Stimulated activated CD4-positive, alpha-beta T cell treated with anti-CD3 and anti-CD28 coated beads, Interleukin-4, amount 100 ng/mL, for 1 hour (primary cell): Measurements from ENCODE around the gene FTO.

Source experiments
- DNase-seq: peaks from one replicate; pipeline ENCODE4 v3.0.0-alpha.2; 2020

FTO gene

GRCh38 chr16:53908731-53909130 is 204.8 kb downstream of the FTO start:
- DNase-seq = no peak

DNA sequence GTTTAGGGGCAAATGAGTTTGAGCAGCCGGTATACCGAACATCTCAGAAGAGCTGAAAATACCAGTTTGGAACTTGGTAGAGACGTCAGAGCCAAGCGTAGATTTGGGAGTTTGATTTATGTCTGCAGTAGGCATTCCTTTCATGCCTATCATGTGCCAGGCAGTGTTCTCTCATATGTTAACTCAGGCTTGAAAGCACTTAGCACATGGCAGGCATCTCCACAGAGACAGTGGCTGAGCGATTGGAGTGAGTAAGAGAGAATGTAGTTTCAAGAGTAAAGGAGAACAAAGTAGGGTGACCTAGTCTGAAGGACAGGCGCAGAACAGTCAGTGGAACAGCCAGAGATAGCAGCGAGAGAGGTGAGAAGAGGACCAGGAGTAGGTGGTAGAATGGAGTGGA is 207.0 kb downstream of the FTO start:
- no peak for DNase-seq

- no peak for DNase-seq
Measured at GRCh38 chr16:53911513-53911912, 207.6 kb downstream of the FTO start.

GRCh38 chr16:53912155-53912554 is 208.2 kb downstream of the FTO start:
- no peak for DNase-seq

- DNase-seq = no peak
Measured at GRCh38 chr16:53913099-53913870, 209.3 kb downstream of the FTO start.

DNA sequence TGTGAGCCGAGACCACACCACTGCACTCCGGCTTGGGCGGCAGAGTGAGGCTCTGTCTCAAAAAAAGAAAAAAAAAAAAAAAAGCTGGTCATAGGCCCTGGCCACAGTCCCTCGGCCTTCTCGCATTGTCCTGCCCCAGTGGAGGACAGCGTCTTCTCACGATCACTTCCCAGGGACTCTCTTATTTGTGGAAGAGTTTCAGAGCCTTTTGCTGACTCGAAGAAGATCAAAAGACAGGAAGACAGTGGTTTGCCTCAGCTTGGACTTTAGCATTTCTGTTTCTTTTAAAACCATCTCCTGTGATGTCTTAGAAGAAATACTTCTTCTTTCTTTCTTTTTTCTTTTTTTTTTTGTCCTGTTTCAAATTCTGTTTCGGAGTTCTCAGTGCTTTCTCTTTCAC is 210.0 kb downstream of the FTO start:
- DNase-seq = no peak

GRCh38 chr16:53914736-53915135 is 210.8 kb downstream of the FTO start:
- no peak for DNase-seq

DNA sequence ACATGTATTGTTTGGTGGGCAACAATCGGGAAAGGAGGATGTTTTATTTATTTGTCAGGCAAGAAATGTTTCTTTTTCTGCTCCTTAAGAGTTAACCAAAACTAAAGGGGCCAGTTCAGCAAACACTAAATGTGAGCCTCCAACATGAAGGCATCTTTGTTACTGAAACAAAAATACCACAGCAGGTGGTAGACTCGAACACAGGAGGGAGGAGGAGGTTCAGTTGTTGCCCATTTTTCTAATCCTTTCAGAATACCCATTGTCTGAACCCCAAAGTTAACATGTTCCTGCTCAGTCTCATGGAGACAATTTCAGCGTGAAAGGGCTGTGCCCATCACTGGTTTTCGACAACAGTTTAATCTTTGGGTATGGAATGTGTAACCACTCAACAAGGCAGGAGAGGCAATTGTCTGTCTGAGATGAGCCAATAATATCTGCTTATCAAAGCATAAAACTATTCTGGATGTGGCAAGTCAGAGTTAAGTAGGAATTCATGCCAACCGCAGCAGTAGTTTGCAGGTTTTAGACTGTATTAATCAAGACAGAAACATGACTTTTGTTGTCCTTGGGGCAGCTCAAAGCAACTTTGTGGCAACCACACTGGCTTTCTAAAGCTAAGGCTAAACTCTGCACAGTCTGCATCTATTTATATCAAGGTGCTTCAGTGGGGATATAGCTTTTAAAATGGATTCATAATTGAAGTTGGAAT is 211.7 kb downstream of the FTO start:
- no peak for DNase-seq

- no peak for DNase-seq
Measured at GRCh38 chr16:53920988-53921387, 217.0 kb downstream of the FTO start.

DNA sequence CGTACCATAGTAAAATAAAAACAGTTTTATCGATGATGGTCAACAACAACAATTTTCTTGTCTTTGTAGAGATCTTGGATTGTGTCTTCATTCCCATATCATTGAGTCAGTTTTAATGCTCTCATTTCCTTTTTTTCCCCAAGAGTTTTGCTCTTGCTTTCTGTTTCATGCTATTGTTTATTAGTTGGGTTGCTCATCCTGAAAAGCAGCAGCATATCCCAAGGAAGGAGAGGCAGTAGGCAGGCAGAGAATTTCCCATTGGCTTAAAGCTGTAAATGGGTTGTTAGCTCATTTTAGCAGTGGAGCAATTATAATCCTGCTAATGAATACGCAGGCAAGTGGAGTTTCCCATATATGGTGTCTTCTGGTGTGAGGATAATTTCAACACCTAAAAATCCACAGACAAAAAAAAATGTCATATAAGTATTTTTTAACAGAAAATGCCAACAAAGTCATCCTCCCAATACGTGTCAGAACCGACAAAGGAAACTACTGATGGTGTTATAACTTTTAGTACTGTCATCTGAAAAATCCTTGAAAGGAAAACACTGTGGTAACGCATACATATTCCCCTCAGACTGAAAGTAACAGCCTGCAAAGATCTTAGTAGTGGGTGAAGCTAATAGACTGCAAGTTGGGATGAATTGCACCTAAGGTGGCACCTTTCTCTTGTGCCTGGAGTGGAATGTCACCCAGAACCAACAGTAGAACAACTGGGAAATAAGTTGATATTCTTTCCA is 218.3 kb downstream of the FTO start:
- no peak for DNase-seq

DNA sequence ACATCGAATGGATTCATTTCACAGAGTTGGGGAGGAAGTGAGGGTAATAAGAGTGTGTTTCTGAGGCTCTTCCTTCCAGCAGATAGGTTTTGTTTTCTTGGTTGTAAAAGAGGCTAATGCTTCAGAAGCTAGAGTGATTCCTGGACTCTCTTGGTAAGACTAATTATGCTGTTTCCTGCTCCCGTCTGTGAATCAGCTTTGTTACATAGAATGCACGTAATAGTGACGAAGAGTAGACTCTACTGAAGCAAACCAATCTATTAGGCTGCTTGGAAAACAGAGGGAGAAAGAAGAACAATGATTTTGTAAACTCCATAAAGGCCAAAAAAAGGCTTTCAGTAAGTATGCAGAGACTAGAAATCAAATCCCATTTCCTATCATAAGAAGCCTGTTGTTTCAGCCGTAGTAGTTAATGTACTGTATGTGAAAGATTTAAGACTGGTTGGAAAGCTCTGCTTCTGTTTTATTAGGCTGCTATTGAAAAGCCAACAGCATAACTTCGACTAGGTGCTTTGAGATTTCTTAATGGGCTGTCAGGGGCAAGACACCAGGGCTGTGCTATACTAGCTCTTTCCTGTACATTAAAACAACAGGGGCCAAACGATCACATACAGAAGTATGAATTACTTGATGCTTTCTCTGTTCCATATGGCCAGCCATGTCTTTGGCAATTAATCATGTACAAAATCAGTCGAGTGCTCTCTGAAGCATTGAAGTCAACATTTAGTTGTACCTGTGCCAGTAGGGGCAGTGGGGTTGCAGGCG is 219.0 kb downstream of the FTO start:
- no peak for DNase-seq

DNA sequence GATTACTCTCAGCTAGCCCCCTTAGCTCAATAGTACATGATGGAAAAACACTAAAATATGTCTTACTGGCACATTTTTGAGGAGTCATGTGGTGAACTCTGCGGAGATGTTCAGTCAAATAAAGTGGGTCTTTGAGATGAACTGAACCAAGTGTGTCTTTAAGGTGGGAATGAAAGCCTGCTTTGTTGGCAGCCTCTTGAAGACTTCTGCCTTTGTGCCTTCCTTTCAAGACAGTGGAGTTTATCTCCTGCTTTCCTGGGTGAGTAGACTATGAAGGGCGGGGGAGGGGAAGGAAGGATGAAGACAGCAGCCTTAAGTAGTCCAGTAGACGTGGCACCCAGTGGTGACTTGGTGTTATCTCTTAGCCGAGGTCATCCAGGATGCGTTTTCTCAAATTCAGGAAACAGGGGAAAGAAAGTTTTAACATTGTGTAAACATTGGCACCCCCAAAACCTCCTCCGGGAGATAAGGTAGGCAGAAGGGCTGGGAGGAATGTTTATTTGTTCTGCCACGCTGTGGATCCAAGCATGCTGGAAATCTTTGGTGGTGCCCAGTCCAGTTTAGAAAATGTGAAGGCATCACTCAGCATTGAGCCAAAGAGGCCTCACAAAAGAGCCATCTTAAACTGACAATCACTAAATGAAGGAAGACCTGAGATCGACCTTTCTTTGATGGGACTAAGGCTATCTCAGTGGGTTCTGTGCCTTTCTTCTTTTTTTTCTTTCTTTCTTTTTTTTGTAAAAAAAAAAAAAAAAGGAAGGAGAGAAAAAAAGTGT is 220.6 kb downstream of the FTO start:
- DNase-seq = no peak

GRCh38 chr16:53925107-53925410 is 221.1 kb downstream of the FTO start:
- no peak for DNase-seq

DNA sequence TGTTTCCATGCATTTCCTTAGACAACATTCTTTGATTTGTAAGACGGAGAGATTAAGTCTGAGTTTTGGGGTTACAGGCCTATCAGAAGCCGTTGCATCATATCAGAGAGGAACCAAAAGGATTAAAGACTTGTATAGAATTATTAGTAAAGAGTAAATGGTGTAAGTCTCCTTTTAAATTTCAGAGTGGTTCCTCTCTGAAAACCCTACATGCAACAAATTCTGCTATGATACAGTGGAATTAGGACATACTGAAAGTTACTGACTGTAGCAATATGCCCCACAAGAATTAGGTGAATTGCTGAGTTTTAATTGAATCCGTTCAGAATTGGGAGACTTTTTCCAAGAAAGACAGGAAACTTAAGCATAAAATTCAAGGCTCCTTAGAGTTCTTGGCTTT is 221.6 kb downstream of the FTO start:
- no peak for DNase-seq

DNA sequence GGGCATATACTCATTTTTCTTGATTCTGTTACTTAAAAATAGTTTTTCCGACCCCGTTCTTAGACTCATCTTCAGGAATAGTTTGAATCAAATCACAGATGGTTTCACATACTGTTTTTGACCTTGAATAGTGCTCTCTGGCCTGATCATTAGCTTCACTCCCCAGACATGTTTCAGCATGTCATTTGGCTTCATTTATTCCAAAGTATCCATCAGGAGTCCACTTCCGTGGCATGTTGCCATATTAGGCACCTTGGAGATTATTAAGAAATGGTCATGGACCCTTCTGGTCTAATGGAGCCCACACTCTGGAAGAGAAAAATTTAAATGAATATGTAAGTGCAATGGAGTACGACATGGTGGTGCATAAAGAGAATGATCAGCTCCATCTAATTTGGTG is 222.3 kb downstream of the FTO start:
- no peak for DNase-seq

DNA sequence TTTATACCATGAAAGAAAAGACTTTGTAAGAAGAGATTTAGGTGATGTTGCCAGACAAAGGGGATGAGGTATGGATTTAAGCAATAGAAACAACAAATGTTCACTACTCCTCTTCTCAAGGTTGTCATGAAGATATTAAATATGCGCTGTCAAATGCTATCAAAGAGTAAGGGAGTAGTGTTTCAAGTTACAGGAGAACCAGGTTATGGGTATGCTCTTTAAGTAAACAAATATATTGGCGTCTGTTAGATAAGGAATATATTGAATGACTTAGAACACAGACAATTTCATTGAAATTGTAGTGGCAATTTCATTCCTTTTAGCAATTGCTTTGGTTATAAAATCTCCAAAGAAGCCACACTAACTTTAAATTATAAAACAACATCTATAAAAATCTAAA is 229.0 kb downstream of the FTO start:
- DNase-seq = no peak

DNA sequence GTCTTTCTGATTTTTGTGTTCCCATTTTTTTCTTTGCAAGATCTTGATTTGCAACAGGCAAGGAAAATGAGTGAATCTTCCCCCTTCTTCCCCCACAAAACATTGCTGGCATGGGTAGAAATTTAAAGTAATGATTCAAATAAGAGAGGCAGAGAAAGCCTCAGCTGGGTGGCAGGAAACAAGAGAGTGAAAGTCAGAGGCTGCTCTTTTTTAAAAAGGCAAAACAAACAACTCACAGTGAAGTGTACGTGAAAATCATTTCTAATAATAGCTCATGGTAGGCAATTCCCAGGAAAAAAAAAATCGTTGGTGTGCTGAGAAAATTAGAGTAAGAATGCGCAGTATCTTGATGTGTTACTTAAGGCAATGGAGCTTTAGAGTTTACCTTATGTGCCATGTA is 229.5 kb downstream of the FTO start:
- DNase-seq = no peak

- DNase-seq = no peak
Measured at GRCh38 chr16:53936052-53936451, 232.1 kb downstream of the FTO start.

DNA sequence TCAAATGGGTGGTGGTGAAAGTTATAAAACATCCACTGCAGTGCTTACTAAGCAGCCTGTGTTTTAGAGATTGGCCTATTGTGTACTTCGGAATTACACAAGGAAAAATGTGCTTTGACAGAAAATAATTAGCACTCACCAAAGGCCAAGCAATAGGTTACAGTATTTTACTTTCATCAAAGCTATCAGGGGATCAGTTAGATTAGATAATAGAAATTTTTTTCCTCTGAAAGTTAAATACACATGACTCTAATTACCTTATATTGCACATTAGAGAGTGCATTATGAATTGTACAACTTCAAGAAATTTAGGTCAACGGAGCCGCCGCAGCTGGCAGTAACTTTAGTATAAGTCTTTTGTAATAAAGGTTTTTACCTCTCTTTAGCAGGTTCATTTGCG is 232.6 kb downstream of the FTO start:
- DNase-seq = no peak

DNA sequence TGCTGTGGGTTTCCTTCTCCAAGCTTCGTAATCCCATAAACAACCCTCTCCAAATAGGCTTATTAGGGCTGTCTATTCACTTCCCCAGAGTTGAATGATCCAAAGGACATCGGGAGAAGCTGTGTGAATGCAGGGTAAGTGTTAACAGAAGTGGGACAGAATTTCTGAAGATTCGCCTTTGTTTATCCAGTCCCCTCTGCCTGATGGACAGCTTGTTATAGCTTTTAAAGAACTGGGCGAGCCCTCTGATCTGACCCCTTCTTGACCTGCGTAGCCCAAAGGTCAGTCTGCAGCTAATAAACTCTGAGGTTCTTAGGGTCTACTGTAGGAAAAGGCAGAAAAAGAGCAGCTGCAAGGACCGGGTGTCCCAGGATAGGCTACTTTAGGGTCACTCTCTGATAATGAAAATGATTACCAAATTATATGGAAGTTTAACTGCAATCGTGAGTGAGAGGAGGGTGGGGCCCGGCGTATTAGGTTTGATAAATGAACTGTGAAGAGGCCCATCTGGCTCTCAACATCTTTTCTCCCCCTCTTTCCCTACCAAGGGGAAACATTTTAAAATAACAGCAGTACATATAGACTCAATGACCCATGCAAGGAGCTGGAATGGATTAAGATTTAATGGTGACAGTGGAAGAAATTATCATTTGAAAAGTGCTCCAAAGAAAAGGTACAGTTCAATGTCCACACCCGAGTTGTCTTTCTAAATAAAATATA is 233.4 kb downstream of the FTO start:
- no peak for DNase-seq

GRCh38 chr16:53944025-53944424 is 240.1 kb downstream of the FTO start:
- DNase-seq = no peak

DNA sequence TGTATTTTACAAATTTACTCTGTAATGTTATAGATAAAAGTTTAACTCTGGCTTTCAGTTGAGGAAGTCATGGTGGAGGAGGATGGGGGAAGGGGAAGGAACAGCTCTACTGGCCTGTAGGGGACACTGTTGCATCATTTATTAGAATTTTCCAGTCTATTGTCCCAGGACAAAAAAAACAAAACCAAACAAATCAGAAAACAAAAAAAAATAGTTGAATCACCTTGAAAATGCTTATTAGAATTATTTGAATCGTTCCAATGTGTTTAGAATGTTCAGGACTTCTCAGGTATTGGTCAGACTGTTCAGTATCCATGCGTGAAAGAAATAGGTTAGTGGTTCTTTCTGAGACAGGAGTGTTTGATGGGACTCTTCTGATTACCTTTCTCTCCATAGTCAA is 242.0 kb downstream of the FTO start:
- no peak for DNase-seq
